ENCODE data around the gene EFCC1.

The EFCC1 gene

DNA sequence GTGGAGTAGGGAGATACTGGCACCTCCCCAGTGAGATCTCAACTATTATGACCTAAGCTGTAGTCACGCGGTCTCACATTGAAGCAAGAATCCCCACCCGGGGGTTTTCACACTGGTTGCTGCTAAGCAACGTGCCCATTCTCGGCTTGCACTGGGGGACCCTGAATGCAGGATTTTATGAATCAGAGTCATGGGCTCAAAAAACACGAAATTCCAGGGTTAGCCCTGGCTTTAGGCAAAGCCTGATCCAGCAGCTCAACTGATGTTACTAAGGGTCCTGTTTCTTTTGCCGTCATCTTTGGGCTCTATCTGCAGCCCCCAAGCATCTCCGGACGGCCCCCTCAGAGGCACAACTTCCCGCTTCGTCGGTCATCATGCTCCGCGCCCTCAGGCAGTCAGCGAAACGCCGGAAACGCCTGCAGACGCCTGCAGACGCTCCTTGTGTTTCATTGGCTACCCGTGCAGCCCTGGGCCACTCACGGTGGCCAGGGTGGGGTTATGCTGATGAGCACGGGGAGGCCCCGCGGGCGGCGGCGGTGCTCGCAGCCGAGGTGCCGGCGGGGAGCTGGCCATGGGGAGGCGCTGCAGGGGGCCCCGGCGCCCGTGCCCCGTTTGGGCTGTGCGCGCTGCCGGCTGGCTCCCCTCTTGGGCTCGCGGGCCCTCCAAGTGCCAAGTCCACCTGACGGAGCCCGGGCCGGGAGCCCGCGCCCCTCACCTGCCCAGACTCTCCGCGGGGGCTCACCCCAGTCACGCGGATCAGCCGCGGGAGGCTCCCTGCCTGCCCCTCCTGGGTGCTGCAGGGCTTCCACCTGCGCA lies 25.8 kb downstream of the EFCC1 start:
- H3K4me3 ChIP-seq (ENCODE audit: low read length), result peak overlapping the region; percentile 55; the same call in 1 of the 2 replicates
- TF ChIP-seq ZNF274 (IDR thresholded peaks at IDR 0.05; ENCODE audit: low read depth, low read length), result no peak

- H3K4me3 ChIP-seq (ENCODE audit: low read length), result peak overlapping the region; percentile 55; the same call in 1 of the 2 replicates
- TF ChIP-seq ZNF274 (IDR thresholded peaks at IDR 0.05; ENCODE audit: low read depth, low read length), result no peak
Observed at GRCh38 chr3:129027544-129027880, 26.4 kb downstream of the EFCC1 start.

GRCh38 chr3:129028866-129029265 lies 27.8 kb downstream of the EFCC1 start:
- no peak for TF ChIP-seq ZNF274 (IDR thresholded peaks at IDR 0.05; ENCODE audit: low read depth, low read length)
- no peak overlapping the region for H3K4me3 ChIP-seq (ENCODE audit: low read length)

DNA sequence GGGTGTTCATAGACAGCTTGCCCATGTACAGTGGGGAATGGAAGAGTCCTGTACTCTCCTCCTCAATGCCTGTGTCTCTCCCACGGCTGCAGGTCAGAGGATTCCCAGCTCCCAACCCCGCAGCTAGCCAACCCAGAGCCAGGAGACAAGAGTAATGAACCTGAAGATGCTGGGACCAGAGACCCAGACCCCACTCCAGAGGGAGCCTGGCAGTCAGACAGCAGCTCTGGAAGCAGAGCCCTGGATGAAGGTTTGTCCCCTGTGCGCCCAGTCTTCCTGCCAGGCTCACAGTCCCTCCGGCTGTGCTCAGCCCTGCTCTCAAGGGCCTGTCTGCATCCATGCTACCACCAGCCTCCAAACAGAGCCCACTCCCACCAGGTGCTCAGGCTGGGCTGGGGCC lies 29.5 kb downstream of the EFCC1 start:
- no peak for TF ChIP-seq ZNF274 (IDR thresholded peaks at IDR 0.05; ENCODE audit: low read depth, low read length)
- no peak overlapping the region for H3K4me3 ChIP-seq (ENCODE audit: low read length)

DNA sequence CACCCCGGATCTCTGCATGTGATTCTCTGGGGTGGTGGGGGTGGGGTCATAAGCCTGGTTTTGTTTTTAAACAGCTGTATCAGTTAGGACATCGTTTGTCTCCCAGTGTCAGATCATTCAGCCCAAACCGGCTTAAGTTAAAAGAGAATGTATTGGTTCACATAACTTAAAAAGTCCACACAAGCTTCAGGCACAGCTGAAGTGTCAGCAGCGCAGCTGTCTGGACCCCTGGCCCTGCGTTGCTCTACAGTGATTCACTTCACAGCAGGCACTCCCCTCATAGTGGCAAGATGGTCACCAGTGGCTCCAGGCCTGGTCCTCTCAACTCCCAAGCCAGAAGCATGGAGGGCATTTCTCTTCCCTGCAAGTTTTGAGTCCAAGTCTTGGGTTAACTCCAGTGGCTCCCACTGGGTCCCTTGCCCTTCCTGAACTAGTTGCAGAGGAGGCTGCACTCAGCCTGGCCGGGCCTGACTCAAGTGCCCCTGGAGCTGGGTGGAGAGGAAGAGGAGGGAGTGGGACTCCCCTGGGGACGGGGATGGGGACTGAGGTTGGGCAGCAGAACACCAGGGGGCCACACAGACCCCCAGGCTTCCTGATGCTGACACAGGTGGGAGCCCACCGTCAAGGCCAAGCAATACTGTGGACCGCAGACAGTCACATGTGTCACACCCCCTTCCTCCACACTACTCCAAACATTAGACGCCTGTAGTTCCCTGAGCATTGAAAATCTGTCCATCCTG lies 30.5 kb downstream of the EFCC1 start:
- no peak overlapping the region for H3K4me3 ChIP-seq (ENCODE audit: low read length)
- no peak for TF ChIP-seq ZNF274 (IDR thresholded peaks at IDR 0.05; ENCODE audit: low read depth, low read length)

- TF ChIP-seq ZNF274 (IDR thresholded peaks at IDR 0.05; ENCODE audit: low read depth, low read length), result no peak
- no peak overlapping the region for H3K4me3 ChIP-seq (ENCODE audit: low read length)
Observed at GRCh38 chr3:129032716-129033115, 31.6 kb downstream of the EFCC1 start.

DNA sequence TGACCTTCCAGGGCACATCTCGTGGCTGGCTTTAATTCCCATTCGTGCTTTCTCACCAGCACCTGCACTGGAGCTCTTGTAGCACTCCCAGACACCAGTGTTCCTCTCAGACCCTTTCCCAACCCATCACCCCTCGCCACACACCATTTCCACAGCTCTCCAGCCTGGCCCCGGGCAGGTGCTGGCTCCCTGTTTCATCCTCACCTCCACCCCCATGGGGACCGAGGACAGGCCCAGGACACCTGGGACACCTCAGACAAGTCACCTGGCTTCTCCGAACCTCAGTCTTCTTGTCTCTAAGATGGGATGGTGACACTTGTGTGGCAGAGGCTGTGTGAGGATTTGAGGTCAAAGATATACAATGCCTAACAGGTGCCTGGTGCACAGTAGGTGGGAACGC lies 32.0 kb downstream of the EFCC1 start:
- TF ChIP-seq ZNF274 (IDR thresholded peaks at IDR 0.05; ENCODE audit: low read depth, low read length), result no peak

DNA sequence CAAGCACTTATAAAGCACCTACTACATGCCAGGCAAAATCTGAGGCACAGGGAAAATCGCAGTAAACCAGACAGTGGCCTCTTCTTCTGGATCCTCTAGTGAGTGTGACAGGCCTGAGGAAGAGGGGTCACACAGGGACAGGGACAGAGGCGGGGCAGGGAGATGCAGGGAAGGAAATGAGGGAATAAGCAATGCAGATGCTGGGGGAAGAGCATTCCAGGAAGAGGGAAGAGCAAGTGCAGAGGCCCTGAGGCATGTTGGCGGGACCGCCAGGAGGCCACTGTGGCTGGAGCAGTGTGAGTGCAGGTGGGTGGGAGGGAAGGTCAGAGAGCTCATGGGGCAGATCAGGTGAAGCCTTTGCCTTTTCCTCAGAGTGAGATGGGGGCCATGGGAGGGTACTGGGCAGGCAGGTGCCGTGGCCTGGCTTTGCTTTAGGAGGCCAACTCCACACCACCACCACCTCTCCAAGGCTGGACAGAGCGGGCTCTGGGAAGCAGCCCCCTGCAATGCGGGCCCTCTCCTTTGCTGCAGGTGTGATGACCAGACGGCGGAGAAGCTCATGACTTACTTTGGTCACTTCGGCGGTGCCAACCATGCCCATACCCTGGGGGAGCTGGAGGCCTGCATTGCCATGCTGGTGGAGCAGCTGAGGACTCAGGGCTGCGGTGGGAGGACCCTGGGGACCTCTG lies 32.7 kb downstream of the EFCC1 start:
- H3K4me3 ChIP-seq (ENCODE audit: low read length), result no peak overlapping the region
- no peak for TF ChIP-seq ZNF274 (IDR thresholded peaks at IDR 0.05; ENCODE audit: low read depth, low read length)

More for the DNA sequence above, 32.0 kb downstream of the EFCC1 start:
- no peak overlapping the region for H3K4me3 ChIP-seq (ENCODE audit: low read length)

DNA sequence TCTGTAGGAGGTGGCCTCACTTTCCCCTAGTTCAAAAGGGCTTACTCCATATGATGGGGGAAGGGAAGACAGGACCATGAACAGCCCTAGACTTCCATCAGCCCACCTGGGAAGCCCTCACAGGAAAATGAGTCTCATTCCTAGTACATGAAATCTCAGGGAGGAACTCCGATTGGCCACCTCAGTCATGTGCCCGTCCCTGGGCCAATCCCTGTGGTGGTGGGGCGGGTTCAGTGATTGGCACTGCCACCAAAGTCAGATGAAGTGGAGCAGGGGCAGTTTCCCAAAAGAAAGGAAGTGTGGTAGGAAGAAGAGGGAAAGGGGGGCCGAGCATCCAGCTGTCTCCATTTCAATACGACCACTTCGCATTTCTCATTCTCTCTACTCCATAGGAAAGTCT lies 33.5 kb downstream of the EFCC1 start:
- no peak for TF ChIP-seq ZNF274 (IDR thresholded peaks at IDR 0.05; ENCODE audit: low read depth, low read length)

DNA sequence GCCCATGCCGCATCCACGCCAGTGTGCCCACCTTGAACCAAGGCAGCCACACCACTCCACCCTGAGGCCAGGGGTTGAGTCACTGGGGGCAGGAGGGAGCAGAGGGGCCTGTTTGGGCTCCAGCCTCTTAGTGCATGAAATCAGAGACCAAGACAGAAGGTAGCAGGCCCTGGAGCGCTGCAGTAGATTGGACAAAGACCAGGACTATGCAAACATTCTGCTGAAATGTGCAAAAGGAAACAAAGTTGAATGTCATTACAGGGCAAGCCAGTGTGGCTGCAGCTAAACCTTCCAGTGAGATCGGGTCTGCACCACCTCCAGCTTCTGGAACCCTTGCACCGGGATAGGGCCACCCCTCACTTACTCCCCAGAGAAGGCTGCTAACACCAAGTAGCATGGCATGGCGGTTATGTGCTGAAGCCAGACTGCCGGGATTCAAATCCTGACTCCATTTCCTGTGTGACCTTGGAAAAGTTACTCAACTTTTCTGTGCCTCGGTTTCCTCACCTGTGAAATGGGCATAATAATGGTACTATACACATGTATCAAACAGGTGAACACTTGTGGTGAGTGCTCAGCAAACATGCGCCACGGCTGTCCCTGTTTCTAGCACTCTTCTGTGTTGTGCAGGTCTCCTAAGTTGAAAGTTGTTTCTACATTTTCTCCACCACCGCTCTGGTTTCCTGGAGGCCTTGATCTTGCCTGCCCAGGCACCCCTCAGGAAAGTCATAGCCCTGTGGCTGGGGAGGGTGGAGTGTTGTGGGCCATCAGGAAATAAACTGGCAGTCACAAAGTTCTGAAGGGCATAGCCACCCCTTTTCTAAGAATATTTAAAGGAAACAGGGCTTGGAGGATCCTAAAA lies 34.5 kb downstream of the EFCC1 start:
- no peak overlapping the region for H3K4me3 ChIP-seq (ENCODE audit: low read length)

More for the DNA sequence above, 33.5 kb downstream of the EFCC1 start:
- no peak overlapping the region for H3K4me3 ChIP-seq (ENCODE audit: low read length)

DNA sequence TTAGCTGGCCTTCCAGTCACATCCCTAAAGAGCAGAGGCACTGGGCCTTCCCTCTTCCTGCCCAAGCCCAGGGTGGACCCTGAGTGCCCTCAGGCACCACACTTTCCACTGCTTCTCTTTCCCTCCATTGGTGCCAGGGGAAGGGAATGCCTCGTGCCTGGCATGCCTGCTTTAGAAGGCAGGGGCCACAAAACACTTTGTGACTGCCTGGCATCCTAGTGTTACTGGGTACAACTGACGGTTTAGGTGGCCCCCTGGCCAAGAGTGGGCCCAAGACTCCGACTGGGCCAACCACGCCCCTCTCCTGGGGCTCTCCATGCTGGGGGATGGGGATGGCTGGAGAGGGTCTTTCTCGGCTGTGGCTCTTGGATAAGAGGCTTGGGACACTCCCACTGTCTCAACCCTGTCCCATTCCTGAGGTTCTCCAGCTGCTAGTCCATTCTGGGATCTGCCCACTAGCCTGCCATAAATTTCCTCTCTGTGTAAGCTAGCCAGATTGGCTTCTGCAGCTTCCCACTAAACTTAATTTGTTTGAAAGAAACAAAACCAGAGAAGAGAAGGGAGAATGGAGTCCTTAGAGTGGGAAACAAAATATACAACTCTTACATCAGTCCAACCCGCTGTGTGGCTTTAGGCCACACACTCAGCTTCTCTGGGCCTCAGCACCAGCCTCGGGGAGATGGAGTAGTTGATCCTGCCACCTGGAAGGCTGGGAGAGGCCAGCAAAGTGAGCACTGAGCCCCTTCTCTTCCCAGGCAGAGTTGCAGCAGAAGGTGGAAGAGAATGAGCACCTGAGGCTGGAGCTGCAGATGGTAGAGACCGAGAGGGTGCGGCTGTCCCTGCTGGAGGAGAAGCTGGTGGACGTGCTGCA lies 35.4 kb downstream of the EFCC1 start:
- no peak for TF ChIP-seq ZNF274 (IDR thresholded peaks at IDR 0.05; ENCODE audit: low read depth, low read length)
- H3K4me3 ChIP-seq (ENCODE audit: low read length), result no peak overlapping the region

More for the DNA sequence above, 34.5 kb downstream of the EFCC1 start:
- no peak for TF ChIP-seq ZNF274 (IDR thresholded peaks at IDR 0.05; ENCODE audit: low read depth, low read length)

DNA sequence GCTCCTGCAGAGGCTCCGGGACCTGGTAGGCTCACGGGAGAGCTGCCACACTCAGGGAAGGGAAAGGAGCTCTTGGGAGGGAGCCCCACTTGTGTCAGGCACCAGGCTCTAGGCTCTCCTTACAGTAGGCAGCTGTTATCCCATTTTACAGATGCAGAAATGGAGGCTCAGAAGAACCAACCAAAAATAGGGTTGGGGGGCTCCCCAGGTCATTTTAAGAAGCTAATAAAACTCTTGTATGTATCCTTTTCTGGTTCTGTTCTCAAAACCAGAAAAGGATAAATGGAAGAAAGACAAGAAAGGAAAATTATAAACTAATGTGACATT lies 36.0 kb downstream of the EFCC1 start:
- H3K4me3 ChIP-seq (ENCODE audit: low read length), result no peak overlapping the region
- TF ChIP-seq ZNF274 (IDR thresholded peaks at IDR 0.05; ENCODE audit: low read depth, low read length), result no peak
